ENCODE data around the gene PTCHD1.

The PTCHD1 gene

DNA sequence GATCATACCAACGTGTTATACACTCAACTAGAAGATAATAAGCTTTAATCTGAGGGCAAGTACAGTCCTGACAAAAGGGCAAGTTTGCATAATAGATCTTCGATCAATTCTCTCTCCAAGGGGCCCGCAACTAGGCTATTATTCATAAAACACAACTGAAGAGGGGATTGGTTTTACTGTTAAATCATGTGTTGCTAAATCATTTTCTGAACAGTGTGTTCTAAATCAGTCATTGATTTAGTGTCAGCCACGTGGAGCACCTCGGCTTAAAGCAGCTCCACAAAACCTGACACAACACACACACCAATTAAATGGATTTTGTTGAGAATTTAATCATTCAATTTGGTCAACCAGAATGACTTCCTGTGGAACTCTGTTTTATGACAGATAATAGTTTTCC, 61.6 kb downstream of the PTCHD1 start:
- no peaks in the 10 kb centered on the region for H3K9me3 ChIP-seq
- H3K27me3 ChIP-seq: no peaks in the 10 kb centered on the region
- H3K4me3 ChIP-seq: no peak overlapping the region
- H3K4me1 ChIP-seq: no peaks in the 10 kb centered on the region
- H3K36me3 ChIP-seq: no peaks in the 10 kb centered on the region
- TF ChIP-seq, protein P1, sequence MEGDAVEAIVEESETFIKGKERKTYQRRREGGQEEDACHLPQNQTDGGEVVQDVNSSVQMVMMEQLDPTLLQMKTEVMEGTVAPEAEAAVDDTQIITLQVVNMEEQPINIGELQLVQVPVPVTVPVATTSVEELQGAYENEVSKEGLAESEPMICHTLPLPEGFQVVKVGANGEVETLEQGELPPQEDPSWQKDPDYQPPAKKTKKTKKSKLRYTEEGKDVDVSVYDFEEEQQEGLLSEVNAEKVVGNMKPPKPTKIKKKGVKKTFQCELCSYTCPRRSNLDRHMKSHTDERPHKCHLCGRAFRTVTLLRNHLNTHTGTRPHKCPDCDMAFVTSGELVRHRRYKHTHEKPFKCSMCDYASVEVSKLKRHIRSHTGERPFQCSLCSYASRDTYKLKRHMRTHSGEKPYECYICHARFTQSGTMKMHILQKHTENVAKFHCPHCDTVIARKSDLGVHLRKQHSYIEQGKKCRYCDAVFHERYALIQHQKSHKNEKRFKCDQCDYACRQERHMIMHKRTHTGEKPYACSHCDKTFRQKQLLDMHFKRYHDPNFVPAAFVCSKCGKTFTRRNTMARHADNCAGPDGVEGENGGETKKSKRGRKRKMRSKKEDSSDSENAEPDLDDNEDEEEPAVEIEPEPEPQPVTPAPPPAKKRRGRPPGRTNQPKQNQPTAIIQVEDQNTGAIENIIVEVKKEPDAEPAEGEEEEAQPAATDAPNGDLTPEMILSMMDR (IDR thresholded peaks at IDR 0.05): no peak
- H3K27ac ChIP-seq: no peak overlapping the region
- DNase-seq: no peak
- intact Hi-C loops (cut with DNase I; ENCODE audit: low total_unique reads): no loop called here

GRCh38 chrX:23398570-23398969, 63.9 kb downstream of the PTCHD1 start:
- intact Hi-C loops (cut with DNase I; ENCODE audit: low total_unique reads): no loop called here
- TF ChIP-seq, protein P1 (IDR thresholded peaks at IDR 0.05): no peak
- DNase-seq: no peak

GRCh38 chrX:23403849-23404248, 69.2 kb downstream of the PTCHD1 start:
- Histone ChIP-seq H3K36me3 (no peaks in the 10 kb centered on the region), H3K4me3 (no peak overlapping the region), H3K4me1 (peaks cover 0 to 10% (median 3%) of the 10 kb centered on the region in 4 donors), H3K9me3 (no peaks in the 10 kb centered on the region), H3K27ac (no peak overlapping the region), H3K27me3 (no peaks in the 10 kb centered on the region)
- TF ChIP-seq, protein P1 (IDR thresholded peaks at IDR 0.05): peak in 1 of 2 experiments; percentile 14
- DNase-seq: no peak
- intact Hi-C loops (cut with DNase I; ENCODE audit: low total_unique reads): no loop called here

More at GRCh38 chrX:23398570-23398969, 63.9 kb downstream of the PTCHD1 start:
- Histone ChIP-seq H3K4me3 (no peak overlapping the region), H3K27ac (no peak overlapping the region), H3K9me3 (no peaks in the 10 kb centered on the region), H3K27me3 (no peaks in the 10 kb centered on the region), H3K36me3 (no peaks in the 10 kb centered on the region), H3K4me1 (no peaks in the 10 kb centered on the region)

DNA sequence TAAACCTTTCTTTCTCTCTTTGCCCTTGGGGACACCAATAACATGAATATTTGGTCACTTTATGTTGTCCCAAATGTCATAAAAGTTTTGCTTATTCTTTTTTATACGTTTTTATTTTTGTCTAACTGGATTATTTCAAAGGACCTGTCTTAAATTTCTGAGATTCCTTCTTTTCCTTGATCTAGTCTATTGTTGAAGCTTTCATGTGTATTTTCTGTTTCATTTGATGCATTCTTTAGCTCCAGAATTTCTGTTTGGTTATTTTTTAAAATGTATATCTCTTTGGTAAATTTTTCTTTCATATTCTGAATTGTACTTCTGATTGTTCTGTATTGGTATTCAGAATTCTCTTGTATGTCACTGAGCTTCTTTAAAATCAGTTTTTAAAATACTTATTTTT, 88.3 kb downstream of the PTCHD1 start:
- TF ChIP-seq, protein P1 (IDR thresholded peaks at IDR 0.05): no peak
- H3K4me3 ChIP-seq: no peak overlapping the region
- no peaks in the 10 kb centered on the region for H3K4me1 ChIP-seq
- no peak overlapping the region for H3K27ac ChIP-seq
- intact Hi-C loops (cut with DNase I; ENCODE audit: low total_unique reads): no loop called here
- no peaks in the 10 kb centered on the region for H3K36me3 ChIP-seq
- H3K9me3 ChIP-seq: peaks cover 0 to 18% (median 11%) of the 10 kb centered on the region in 3 donors
- no peaks in the 10 kb centered on the region for H3K27me3 ChIP-seq
- DNase-seq: no peak

GRCh38 chrX:23434356-23434884, 99.8 kb downstream of the PTCHD1 start:
- H3K4me1 ChIP-seq: peaks cover 0 to 27% (median 16%) of the 10 kb centered on the region in 4 donors
- no peaks in the 10 kb centered on the region for H3K27me3 ChIP-seq
- no peak overlapping the region for H3K4me3 ChIP-seq
- no peaks in the 10 kb centered on the region for H3K36me3 ChIP-seq
- no peaks in the 10 kb centered on the region for H3K9me3 ChIP-seq
- TF ChIP-seq, protein P1 (IDR thresholded peaks at IDR 0.05): no peak
- intact Hi-C loops (cut with DNase I; ENCODE audit: low total_unique reads): loop anchor here (10.0 kb wide), 1 partner anchor 60 kb away; no protein-coding TSS in a partner anchor
- DNase-seq: peak; percentile 87 to 94
- peak overlapping the region; percentile 76 to 84 for H3K27ac ChIP-seq

All from tibial artery (tissue), 4 donors.